ENCODE data around the gene SEPHS1.
"Not testable (repeated sequence)": the region's sequence is repeated elsewhere in the genome, so short reads cannot be mapped to it uniquely, and the experiment has no call there.

Gene SEPHS1

GRCh38 chr10:13282348-13282747 lies 65.7 kb downstream of the SEPHS1 start:
- ATAC-seq, DNase-seq: not testable (repeated sequence)

GRCh38 chr10:13276749-13277365 lies 71.2 kb downstream of the SEPHS1 start:
- DNase-seq (no peak), ATAC-seq (no peak)

GRCh38 chr10:13276146-13276545 lies 71.9 kb downstream of the SEPHS1 start:
- not testable (repeated sequence) for ATAC-seq, DNase-seq

GRCh38 chr10:13272164-13272571 lies 75.9 kb downstream of the SEPHS1 start:
- no peak for ATAC-seq
- DNase-seq = no peak

GRCh38 chr10:13271552-13272163 lies 76.4 kb downstream of the SEPHS1 start:
- ATAC-seq (peak; percentile 32), DNase-seq (peak; percentile 46)

- DNase-seq = no peak
Measured at GRCh38 chr10:13270877-13271551, 77.1 kb downstream of the SEPHS1 start.

GRCh38 chr10:13268841-13269240 lies 79.3 kb downstream of the SEPHS1 start:
- DNase-seq = no peak
- ATAC-seq = no peak

More at GRCh38 chr10:13270877-13271551, 77.1 kb downstream of the SEPHS1 start:
- ATAC-seq = no peak

GRCh38 chr10:13268310-13268709 lies 79.8 kb downstream of the SEPHS1 start:
- DNase-seq = no peak
- no peak for ATAC-seq

Measured in stimulated activated naive CD8-positive, alpha-beta T cell treated with anti-CD3 and anti-CD28 coated beads, Interleukin-15, Interleukin-2, amounts not matched to agents 100 U/mL and 50 U/mL, for 24 hours (primary cell).